ENCODE data around the gene GINS2.

GINS2 gene

DNA sequence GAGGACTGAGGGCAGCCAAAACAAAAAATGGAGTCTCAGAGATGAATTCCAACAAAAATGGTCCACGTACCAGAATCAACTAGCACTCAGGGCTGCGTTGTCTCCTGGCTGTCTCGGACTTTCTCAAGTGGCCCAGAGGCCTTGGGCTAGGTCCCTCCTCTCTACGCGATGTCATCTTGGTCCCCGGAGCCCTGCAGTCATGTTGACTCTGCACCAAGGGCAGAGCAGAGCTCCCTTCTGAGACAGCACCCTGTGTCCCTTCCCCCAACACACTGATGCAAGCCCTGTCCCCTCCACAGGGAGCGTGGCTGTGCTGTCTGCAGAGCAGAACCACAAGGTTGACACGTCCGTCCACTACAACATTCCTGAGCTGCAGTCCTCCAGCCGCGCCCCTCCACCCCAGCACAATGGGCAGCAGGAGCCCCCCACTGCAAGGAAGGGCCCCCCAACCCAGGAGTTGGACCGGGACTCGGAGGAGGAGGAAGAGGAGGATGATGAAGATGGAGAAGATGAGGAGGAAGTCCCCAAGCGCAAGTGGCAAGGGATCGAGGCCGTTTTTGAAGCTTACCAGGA is 20.8 kb downstream of the GINS2 start:
- DNase-seq (ENCODE audit: low read depth in 2 of 2), result no peak

DNA sequence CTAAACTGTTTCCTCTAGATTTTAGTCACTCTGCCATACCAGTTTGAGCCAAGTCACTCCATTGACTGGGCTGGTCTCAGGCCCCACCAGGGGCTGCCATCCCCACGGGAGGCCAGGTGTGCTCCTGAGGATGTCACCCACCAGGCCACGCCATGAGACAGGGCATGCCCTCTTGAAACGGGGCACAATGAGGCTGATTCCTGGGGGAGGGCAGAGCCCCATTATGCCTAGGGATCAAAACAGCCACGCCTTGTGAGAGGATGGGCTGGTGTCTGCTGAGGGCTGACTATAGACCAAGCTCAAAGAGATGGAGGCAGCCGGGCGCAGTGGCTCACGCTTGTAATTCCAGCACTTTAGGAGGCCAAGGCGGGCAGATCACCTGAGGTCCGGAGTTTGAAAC is 21.5 kb downstream of the GINS2 start:
- no peak for DNase-seq (ENCODE audit: low read depth in 2 of 2)

DNA sequence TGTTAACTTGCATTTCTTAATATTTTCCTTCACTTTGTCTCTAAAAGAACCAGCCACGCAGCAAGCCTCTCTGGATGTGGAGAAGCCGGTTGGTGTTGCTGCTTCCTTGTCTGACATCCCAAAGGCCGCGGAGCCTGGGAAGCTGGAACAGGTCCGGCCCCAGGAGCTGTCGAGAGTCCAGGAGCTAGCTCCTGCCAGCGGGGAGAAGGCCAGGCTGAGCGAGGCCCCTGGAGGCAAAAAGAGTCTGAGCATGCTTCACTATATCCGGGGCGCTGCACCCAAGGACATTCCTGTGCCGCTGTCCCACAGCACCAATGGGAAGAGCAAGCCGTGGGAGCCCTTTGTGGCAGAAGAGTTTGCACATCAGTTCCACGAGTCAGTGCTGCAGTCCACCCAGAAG is 22.8 kb downstream of the GINS2 start:
- DNase-seq (ENCODE audit: low read depth in 2 of 2), result no peak

DNA sequence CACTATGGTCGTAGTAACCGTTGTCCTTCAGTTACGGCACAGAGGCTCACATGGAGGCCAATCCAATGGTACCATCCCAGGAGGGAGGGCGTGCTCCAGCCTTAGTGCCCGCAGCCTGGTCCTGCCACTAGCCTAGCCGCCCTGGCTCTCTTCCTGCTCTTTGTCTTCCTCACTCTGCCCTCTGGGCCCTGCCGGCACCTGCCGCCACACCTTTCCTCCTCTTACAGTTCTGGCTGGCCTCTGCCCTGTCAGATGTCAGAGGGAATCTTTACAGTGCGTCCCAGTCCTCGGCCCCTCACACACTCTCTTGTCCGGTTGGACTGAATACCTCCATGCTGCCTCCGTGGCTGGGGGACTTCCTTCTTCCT is 23.4 kb downstream of the GINS2 start:
- no peak for DNase-seq (ENCODE audit: low read depth in 2 of 2)

DNA sequence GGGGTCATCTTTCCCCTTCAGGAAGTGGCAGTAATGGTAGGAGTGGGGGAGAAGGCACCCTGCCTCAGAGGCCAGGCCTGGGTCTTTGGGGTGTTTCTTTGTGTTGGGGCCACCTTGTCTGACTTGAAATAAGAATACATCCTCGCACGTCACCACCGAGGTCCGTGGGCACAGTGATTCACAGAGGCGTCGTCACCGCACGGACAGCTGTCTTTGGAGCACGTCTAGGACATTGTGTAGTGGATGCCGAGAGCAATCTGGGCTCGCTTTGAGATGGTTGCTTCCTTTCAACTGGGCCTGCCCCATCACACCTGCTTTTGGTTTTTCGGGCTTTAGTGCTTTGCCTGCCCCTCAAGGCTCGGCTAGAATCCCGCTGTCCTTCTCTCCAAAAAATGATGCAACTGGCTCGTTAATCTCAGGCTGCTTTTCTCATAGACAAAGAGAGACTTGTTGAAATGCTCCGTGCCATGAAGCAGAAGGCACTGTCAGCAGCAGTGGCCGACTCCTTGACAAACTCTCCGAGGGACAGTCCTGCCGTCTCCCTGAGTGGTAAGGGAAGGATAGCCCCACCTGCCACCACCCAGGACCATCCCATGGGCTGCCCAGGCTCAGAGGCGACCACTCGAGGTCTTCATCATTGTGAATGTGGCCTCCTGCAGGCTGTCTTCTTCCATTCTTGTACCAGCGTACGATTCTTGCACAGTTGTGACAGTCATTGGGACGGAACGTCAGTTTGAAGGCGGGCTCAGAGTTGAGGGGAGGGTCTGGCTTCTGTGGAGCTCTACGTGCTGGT is 24.0 kb downstream of the GINS2 start:
- no peak for DNase-seq (ENCODE audit: low read depth in 2 of 2)

DNA sequence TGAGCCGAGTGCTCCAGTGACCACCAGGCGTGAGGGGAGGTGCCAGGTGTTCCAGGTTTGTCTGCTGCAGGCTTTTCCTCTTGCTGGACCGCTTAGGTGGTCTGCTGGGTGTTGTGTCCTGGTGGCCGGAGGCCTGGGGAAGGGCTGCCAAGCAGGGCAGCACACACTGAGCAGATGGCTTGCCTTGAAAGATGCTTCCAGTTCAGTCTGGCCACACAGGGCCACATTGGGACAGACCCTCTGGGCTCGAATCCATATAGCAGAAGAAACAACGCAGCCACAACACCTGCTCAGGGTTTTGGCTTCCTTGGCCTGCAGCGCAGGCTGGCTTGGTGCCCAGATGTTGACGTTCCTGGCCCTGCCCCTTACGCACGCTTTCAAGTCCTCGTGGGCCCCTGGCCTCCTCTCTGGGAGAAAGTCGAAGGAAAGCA is 24.8 kb downstream of the GINS2 start:
- no peak for DNase-seq (ENCODE audit: low read depth in 2 of 2)

DNA sequence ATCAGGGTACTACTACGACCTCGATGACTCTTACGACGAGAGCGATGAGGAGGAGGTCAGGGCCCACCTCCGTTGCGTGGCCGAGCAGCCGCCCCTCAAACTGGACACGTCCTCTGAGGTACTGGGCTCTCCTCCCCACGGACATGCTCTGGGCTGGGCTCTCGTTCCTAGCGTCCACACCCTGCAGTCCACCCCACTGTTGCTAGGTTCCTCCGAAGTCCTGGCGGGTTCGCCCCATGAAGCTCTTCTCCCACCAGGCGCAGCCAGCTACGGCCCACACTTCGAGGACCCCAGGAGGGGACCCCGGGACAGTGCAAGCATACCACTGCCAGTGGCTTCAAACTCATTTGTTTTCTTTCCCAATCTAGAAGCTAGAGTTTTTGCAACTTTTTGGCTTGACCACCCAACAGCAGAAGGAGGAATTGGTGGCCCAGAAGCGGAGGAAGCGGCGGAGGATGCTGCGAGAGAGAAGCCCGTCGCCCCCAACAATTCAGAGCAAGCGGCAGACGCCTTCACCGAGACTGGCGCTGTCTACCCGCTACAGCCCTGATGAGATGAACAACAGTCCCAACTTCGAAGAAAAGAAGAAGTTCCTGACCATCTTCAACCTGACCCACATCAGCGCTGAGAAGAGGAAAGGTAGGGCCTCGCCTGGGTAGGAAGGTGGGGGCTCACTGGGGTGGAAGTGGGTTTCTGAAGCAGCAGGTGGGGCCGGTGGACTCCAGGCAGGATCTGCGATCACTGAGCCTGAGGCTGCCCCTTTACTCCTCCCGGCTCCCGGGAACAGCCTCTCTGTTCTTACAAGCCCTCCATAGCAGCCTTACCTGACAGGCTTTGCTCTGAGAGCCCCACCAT is 25.6 kb downstream of the GINS2 start:
- no peak for DNase-seq (ENCODE audit: low read depth in 2 of 2)

DNA sequence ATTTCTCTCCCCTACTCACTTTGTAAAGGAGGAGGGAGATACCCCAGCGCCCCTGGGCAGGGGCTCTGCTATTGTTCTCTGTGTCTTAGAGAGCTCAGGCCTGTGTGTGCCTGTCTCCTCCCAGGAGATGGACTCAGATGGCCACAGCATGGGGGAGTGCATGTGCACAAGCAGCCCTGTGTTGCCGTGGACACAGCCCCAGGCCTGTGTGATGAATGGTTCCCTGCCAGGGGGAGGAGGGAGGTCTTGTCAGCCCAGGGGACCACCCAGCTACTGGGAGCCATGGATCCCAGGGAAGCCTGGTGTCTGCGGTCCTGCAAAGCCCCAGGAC is 26.3 kb downstream of the GINS2 start:
- no peak for DNase-seq (ENCODE audit: low read depth in 2 of 2)

DNA sequence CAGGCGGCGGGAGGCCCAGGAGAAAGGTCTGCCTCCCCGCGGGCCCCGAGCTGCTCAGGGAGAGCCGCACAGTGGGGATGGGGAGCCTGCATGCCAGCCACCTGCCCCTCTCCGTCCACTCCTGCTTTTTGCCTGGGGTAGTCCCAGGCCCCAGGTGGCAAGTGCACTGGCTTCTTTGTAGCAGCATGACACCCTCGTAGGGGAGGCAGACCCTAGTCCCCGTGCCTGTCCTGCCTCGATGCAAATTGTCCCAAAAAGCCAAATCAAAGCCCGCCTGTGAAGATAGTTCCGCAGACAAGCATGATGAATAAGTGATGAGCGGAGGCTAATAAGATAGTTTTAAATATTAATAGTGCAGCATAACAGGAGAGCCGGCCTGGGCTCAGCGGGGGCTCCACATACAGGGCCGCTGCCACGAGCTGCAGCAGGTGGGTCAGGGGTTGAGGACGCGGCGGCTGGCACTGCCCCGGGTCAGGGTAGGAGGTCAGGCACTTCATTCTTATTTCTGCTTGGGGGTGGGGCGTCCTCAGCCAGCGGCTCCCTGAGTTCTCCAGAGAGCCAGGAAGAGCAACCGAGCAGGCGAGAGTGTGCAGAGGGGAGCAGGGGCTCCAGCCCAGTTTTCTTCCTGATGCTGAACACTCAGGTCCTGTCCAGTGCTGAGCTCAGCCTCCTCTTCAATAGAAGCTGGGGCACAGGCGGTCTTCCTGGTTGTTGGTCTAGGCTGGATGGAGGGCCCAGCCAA is 26.8 kb downstream of the GINS2 start:
- DNase-seq (ENCODE audit: low read depth in 2 of 2), result no peak

DNA sequence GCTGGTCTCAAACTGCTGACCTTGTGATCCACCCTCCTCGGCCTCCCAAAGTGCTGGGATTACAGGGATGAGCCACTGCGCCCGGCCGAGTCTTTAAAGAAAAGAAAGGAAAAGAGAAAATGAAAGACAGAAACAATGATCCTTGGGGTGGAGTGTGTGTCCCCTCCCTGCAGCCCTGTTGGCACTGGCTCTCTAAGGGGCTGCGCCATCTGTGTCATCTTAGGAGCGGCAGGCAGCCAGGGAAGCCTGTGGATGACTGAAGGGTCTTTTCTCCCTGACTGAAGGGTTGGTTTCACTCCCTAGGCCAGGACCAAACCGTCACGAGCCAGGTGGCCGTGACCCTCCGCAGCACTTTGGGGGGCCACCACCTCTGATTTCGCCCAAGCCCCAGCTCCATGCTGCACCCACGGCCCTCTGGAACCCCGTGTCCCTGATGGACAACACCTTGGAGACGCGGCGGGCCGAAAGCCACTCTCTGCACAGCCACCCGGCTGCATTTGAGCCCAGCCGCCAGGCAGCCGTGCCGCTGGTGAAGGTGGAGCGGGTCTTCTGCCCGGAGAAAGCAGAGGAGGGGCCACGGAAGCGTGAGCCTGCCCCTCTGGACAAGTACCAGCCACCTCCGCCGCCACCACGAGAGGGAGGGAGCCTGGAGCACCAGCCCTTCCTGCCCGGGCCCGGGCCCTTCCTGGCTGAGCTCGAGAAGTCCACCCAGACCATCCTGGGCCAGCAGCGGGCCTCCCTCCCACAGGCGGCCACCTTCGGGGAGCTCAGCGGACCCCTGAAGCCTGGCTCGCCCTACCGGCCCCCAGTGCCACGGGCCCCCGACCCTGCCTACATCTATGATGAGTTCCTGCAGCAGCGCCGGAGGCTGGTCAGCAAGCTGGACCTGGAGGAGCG is 27.7 kb downstream of the GINS2 start:
- DNase-seq (ENCODE audit: low read depth in 2 of 2), result no peak

DNA sequence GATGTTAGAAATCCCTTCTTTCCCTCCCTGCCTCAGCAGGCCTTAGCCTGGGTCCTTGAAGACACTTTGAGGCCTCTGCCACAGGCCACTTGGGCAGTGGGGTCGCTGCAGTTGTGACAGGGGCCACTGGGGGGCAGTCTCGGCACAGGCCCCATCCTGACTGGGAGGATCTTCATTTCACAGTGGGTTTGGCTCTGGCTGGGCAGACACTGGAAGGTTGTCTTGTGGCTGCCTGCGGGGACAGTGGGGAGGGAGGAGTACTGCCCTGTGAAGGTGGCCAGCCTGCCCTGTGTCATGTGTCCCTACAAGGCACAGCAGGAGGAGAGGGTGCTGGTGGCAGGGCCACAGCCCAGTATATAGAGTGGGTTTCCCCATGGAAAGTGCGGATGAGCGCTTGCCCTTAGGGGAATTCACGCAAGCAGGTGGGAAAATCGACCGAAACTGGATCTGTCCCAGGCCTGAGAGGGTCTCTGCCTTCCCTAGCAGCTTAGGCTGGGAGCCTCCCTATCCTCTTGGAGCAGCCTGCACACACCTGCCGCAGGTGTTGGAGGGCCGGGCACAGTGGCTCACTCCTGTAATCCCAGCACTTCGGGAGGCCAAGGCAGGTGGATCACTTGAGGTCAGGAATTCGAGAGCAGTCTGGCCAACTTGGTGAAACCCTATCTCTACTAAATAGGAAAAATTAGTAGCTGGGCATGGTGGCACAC is 28.8 kb downstream of the GINS2 start:
- DNase-seq (ENCODE audit: low read depth in 2 of 2), result no peak

DNA sequence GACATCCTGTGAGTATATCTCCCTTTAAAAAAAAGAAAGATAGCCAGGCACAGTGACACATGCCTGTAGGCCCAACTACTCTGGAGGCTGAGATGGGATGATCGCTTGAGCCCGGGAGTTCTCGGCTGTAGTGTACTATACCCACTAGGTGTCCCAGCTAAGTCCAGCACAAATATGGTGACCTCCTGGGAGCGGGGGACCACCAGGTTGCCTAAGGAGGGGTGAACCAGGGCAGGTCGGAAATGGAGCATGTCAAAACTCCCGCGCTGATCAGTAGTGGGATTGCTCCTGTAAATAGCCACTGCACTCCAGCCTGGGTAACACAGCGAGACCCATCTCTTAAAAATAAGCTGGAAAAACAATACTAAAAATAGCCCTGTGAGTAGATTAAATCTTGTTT is 29.4 kb downstream of the GINS2 start:
- DNase-seq (ENCODE audit: low read depth in 2 of 2), result no peak

DNA sequence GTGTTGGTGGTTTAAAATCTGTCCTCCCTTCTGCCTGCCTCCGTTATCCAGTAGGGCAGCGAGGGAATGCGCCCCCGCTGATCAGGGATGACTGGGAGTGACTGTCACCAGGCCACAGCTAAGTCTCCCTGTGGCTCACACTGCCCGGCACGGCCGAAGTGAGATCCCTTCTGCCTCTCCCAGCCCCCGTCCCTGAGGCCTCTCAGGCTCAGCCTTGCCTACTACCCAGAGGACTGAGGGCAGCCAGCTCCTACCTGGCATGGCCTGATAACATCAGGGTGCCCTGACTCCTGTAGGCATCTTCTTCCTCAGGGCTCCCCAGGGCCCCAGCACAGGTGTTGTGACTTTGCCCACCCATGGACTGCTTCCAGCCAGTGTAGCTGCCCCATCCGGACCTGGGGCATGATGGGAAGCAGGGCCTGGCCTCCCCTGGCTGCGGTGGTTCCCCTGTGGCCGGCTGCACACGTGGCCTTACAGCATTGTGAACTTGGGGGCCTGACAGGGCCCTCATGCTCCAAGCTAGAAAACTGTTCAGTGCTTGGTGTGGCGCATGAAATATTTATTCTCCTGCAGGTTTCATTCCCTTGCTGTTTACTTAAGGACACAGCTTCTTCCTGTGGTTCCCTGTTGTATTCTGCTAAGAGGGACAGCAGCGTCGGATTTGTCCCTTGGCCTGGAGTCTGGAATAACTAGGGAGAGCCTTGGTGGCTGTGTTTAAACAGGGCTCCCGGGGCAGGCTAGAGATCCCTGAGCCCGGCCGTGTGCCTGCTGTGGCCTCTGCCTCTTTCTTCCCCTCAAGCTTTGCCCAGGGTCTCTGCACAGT is 30.0 kb downstream of the GINS2 start:
- DNase-seq (ENCODE audit: low read depth in 2 of 2), result no peak

DNA sequence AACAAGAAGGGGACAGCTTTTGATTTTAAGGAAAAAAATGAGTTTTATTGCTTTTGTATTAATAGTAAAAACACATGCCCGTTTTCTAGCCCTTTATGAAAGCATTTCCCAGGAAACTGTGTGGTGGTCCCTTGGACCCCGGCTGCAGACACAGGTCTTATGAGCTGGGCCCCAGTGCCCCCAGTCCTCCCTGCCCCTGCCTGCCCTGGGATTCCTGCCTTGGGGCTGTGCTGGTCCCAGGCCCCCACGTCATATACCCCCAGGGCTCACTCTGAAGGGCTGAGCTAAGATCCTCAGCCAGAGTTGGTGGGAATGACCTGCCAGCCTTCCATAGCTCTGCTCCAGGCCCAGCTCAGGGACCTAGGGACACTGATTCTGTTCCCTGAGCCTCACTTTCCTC is 30.8 kb downstream of the GINS2 start:
- DNase-seq (ENCODE audit: low read depth in 2 of 2), result no peak

DNA sequence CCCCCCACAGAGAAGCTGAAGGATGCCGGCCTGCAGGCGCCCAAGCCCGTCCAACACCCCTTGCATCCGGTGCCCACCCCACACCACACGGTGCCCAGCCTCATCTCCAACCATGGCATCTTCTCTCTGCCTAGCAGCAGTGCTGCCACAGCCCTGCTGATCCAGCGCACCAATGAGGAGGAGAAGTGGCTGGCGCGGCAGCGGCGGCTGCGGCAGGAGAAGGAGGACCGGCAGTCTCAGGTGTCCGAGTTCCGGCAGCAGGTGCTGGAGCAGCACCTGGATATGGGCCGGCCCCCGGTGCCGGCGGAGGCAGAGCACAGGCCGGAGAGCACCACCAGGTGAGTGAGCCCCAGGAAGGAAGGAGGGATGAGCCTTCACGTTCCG is 31.5 kb downstream of the GINS2 start:
- no peak for DNase-seq (ENCODE audit: low read depth in 2 of 2)

DNA sequence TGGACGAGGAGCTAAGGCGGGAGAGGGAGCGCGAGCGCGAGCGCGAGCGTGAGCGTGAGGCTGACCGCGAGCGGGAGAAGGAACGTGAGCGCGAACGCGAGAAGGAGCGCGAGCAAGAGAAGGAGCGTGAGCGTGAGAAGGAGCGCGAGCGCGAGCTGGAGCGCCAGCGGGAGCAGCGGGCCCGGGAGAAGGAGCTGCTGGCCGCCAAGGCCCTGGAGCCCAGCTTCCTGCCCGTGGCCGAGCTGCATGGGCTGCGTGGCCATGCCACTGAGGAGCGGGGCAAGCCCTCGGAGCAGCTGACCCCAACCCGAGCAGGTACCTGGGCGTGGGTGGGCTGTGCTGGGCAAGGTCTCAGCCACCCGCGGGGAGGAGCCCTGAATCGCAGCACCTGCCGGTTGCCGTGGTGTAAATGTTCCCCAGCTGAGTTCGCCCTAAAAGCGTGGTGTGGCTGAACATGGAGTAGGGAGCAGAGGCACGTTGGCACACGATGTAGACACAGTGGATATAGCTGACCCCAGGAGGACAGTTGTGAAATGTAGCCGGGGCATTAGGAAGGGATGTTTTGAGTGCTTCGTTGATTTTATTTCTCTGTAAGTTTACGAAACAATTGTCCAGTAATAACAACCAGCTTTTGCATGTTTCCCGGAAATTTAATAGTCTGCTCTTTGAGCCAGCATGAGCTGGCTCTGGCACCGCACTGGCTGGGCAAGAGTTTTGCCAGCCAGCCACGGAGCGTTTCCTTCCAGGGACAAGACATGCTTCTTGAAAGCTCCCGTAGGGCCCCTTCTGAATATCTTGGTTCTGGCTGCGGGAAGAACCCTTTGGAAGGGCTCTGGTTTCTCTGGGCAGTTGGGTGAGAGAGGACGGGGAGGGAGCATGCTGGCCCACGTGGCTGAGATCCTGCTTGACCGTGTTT is 32.1 kb downstream of the GINS2 start:
- no peak for DNase-seq (ENCODE audit: low read depth in 2 of 2)

DNA sequence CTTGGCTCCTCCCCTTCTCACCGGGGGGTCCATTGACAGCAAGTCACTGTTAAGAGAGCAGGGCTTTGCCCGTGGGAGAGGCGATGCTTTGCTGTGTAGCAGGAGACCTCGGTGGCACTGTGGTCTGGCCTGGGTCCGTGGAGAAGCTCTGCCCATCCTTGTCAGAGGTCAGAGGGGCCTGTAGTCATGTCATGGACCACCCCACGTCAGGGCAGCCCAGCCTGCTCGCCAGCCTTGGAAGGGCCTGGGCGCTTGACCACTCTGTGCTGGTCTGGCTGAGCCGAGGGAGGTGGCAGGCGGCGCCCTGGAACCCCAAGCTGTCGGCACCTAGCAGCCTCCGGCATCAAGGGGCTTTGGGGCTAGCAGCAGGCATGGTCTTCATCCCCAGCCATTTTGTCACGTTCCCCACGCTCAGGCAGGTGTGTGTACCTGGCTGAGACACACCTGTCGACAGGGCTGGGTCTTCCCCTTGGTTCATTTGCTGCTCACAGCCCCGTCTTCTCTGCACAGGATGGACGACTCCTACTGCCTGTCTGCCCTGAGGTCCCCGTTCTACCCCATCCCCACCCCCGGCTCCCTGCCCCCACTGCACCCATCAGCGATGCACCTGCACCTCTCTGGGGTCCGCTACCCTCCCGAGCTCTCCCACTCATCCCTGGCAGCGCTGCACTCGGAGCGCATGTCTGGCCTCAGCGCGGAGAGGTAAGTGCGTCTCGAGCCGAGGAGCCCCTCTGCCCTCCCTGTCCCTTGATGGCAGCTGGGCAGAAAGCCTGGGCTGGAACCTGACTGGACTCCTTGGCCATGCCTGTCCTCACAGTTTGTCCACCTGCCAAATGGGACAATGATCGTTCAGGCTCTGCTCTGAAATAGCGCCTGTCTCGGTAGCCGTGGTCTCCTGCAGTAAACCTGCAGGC is 33.3 kb downstream of the GINS2 start:
- DNase-seq (ENCODE audit: low read depth in 2 of 2), result no peak

All from fibroblast of skin of left biceps (primary cell).